ENCODE measurements around the gene DCLK3. TPM values are rescaled to one million over a fixed set of nuclear protein-coding genes. Genes with fewer than 3 reads are reported as not detected.

Gene DCLK3
- total and polyA plus RNA-seq, 10 donors, result 0.02 TPM; not detected in 9

DNA sequence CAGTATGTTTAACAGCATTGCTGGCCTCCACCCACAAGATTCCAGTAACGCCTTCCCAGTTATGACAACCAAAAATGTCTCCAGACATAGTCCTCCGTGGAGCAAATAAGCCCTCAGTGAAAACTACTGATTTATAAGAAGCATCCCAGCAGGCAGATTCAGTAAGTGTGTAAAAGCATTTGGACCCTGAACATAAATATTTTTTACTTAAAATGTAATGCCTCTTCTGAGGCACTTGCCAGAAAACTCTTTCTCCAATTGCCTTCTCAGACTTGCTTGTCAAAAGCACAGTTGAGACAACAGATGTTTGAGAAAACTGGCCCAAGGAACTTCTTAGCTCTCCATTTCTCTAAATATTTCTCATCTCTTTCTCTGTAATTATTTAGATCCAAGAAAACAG lies 31.8 kb upstream of the DCLK3 start:
- Histone ChIP-seq H3K9me3 (peaks cover 0 to 3% (median 0%) of the 10 kb centered on the region in 8 donors), H3K27ac (no peak overlapping the region), H3K36me3 (no peaks in the 10 kb centered on the region), H3K4me3 (no peak overlapping the region), H3K4me1 (no peaks in the 10 kb centered on the region), H3K27me3 (replicated peaks in 1 of 7) (no peaks in the 10 kb centered on the region)
- intact Hi-C loops (cut with DNase I; ENCODE audit: low total_unique reads), result no loop called here
- WGBS, 5 donors, result 82 to 93% (median 89%) methylated on average over 2 of the region's 2 CpGs
- no peak for DNase-seq
- TF ChIP-seq CTCF (IDR thresholded peaks at IDR 0.05 in 8 of 11, conservative IDR thresholded peaks at IDR 0.05 in 3 of 11), result no peak
- TF ChIP-seq POLR2AphosphoS5 (IDR thresholded peaks at IDR 0.05), result no peak
- TF ChIP-seq POLR2A (IDR thresholded peaks at IDR 0.05), result no peak

DNA sequence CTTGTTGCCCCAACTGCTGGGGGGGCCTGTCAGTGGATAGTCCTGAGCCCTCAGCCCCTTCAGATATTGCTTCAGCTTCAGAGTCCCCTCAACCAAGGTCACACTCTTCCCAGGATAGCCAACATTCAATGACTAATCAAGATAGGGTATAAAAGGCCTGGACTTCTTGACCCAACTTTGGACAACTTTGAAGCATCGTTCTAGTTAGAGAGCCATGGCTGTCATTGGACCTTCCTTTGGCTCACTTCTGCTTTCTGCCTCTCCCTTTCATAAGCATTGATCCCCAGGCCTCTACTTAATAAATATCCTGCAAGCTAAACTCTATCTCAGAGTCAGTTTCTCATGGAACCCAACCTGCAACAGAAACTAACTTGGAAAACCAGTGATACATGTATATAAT lies 31.3 kb upstream of the DCLK3 start:
- Histone ChIP-seq H3K27me3 (replicated peaks in 1 of 7) (no peaks in the 10 kb centered on the region), H3K27ac (no peak overlapping the region), H3K36me3 (no peaks in the 10 kb centered on the region), H3K4me3 (no peak overlapping the region), H3K9me3 (peaks cover 0 to 3% (median 0%) of the 10 kb centered on the region in 8 donors), H3K4me1 (no peaks in the 10 kb centered on the region)
- TF ChIP-seq CTCF (IDR thresholded peaks at IDR 0.05 in 8 of 11, conservative IDR thresholded peaks at IDR 0.05 in 3 of 11), result no peak
- no peak for TF ChIP-seq POLR2A (IDR thresholded peaks at IDR 0.05)
- TF ChIP-seq POLR2AphosphoS5 (IDR thresholded peaks at IDR 0.05), result no peak
- no peak for DNase-seq
- 83 to 100% (median 94%) methylated on average over 1 of the region's 1 CpG for WGBS, 5 donors
- intact Hi-C loops (cut with DNase I; ENCODE audit: low total_unique reads), result no loop called here

DNA sequence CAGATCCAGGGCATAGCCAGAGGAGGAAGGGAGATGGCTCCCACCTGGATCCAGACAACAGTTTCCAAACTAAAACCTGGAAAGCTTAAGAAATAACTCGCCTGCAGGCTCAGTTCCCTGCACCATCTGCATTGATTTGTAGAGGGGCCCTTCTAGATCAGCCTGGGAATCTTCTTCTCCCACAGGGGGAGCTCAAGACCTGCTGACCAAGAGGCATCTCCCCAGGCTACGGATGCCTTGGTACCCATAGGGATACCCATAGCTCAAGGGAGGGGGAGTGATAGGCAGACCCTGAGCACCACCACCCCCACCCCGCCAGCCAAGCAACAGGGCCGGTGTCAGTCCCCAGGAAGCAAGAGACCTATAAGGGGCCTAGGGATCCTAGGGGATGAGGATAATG lies 28.0 kb upstream of the DCLK3 start:
- no peak for DNase-seq
- Histone ChIP-seq H3K27me3 (replicated peaks in 1 of 7) (no peaks in the 10 kb centered on the region), H3K4me1 (no peaks in the 10 kb centered on the region), H3K27ac (no peak overlapping the region), H3K36me3 (no peaks in the 10 kb centered on the region), H3K4me3 (no peak overlapping the region), H3K9me3 (no peaks in the 10 kb centered on the region)
- WGBS, 5 donors, result 46 to 67% (median 57%) methylated on average over 4 of the region's 4 CpGs
- intact Hi-C loops (cut with DNase I; ENCODE audit: low total_unique reads), result no loop called here
- TF ChIP-seq CTCF (IDR thresholded peaks at IDR 0.05 in 8 of 11, conservative IDR thresholded peaks at IDR 0.05 in 3 of 11) (peak in 3 of 11 experiments; percentile 9 to 25 (median 9)), POLR2AphosphoS5 (IDR thresholded peaks at IDR 0.05) (no peak)

GRCh38 chr3:36790765-36791164 lies 26.4 kb upstream of the DCLK3 start:
- no peak overlapping the region for H3K4me3 ChIP-seq
- intact Hi-C loops (cut with DNase I; ENCODE audit: low total_unique reads), result no loop called here
- H3K36me3 ChIP-seq, result no peaks in the 10 kb centered on the region
- H3K27me3 ChIP-seq (replicated peaks in 1 of 7), result no peaks in the 10 kb centered on the region
- no peak overlapping the region for H3K27ac ChIP-seq
- no peaks in the 10 kb centered on the region for H3K4me1 ChIP-seq
- 58 to 77% (median 63%) methylated on average over 5 to 6 of the region's 6 CpGs for WGBS, 5 donors
- TF ChIP-seq POLR2A (IDR thresholded peaks at IDR 0.05) (no peak), CTCF (IDR thresholded peaks at IDR 0.05 in 8 of 11, conservative IDR thresholded peaks at IDR 0.05 in 3 of 11) (no peak), POLR2AphosphoS5 (IDR thresholded peaks at IDR 0.05) (no peak)
- DNase-seq, result no peak
- H3K9me3 ChIP-seq, result no peaks in the 10 kb centered on the region

All from spleen (tissue), 11 donors.